T-cell (primary cell): ENCODE results near the gene CNTNAP5. TPM values are rescaled to one million over a fixed set of nuclear protein-coding genes. Genes with fewer than 3 reads are reported as not detected.

Experiments used
- ATAC-seq, 4 experiments: fragments of 200-7000 bp in 3 of 4; fragments of 150-1000 bp in 1 of 4; cut with Tn5 transposase; replicated peaks in 1 of 4; 1 replicate in 3 of 4; 2 replicates in 1 of 4; pipeline ENCODE4 v1.10.0; 2021; ENCODE audit warnings: moderate library complexity in 3 of 4, mild to moderate bottlenecking in 2 of 4, moderate number of reproducible peaks in 1 of 4
- CTCF ChIA-PET, 2 donors: fragments of 300-600 bp; sonication (Branson Sonifier 250); formaldehyde crosslinking; loops; one replicate each; lab custom pipeline; 2022; ENCODE audit warnings: antibody characterized with exemption in 2 of 2; lab: Charles Lee
- POLR2A ChIA-PET, 2 donors: fragments of 300-600 bp; sonication (Branson Sonifier 250); formaldehyde crosslinking; loops; one replicate each; lab custom pipeline; 2022; ENCODE audit warnings: antibody characterized with exemption in 2 of 2; lab: Charles Lee
- DNase-seq, 35 experiments: peaks; one replicate each; pipeline versions ENCODE4 v3.0.0 to v3.0.0-alpha.2; 2013 to 2023
- H3K27ac ChIP-seq: one replicate; pipeline ENCODE4 v1.5.1; 2013; ENCODE audit warnings: low read length
- H3K27me3 ChIP-seq, 2 experiments: replicated peaks in 1 of 2; 1 replicate in 1 of 2; 2 replicates in 1 of 2; pipeline versions ENCODE4 v1.6.1 to v1.7.0; 2013; ENCODE audit warnings: low read length in 1 of 2, mixed read lengths in 1 of 2; ENCODE audit not compliant: control insufficient read depth in 2 of 2, insufficient read depth in 2 of 2; ENCODE audit errors: extremely low read depth in 1 of 2
- H3K36me3 ChIP-seq, 2 donors: 1 replicate in 1 of 2; 2 replicates in 1 of 2; pipeline versions ENCODE4 v1.6.1 to v1.7.0; 2013; ENCODE audit warnings: low read length in 1 of 2; ENCODE audit not compliant: control insufficient read depth in 2 of 2, insufficient read depth in 1 of 2; ENCODE audit errors: extremely low read depth in 1 of 2
- H3K4me1 ChIP-seq, 2 experiments: 1 replicate in 1 of 2; 2 replicates in 1 of 2; pipeline versions ENCODE4 v1.6.1 to v1.7.0; 2013; ENCODE audit warnings: low read length in 2 of 2, mixed read lengths in 1 of 2; ENCODE audit not compliant: insufficient read depth in 2 of 2, control insufficient read depth in 1 of 2; ENCODE audit errors: extremely low read depth in 1 of 2
- H3K4me3 ChIP-seq, 2 donors: 1 replicate in 1 of 2; 2 replicates in 1 of 2; pipeline versions ENCODE4 v1.5.1 to v1.7.0; 2013; ENCODE audit warnings: mild to moderate bottlenecking in 2 of 2, low read length in 1 of 2, moderate library complexity in 1 of 2; ENCODE audit not compliant: control insufficient read depth in 1 of 2; ENCODE audit errors: extremely low read depth in 1 of 2
- H3K9me3 ChIP-seq: 2 replicates; pipeline ENCODE4 v1.7.0; 2013
- H3K27ac Mint-ChIP-seq, 2 donors: one replicate each; pipeline ENCODE4 v1.8.0; 2020 to 2021; ENCODE audit warnings: mild to moderate bottlenecking in 2 of 2, mixed read lengths in 2 of 2
- H3K27me3 Mint-ChIP-seq, 2 donors: one replicate each; pipeline ENCODE4 v1.8.0; 2021 to 2022; ENCODE audit warnings: mixed read lengths in 2 of 2
- H3K36me3 Mint-ChIP-seq: one replicate; pipeline ENCODE4 v1.8.0; 2021; ENCODE audit warnings: mixed read lengths
- H3K4me1 Mint-ChIP-seq, 3 donors: one replicate each; pipeline ENCODE4 v1.8.0; 2020 to 2022; ENCODE audit warnings: mixed read lengths in 3 of 3, mild to moderate bottlenecking in 1 of 3
- H3K4me3 Mint-ChIP-seq, 3 donors: one replicate each; pipeline ENCODE4 v1.8.0; 2020 to 2022; ENCODE audit warnings: mild to moderate bottlenecking in 3 of 3, mixed read lengths in 3 of 3, moderate library complexity in 3 of 3
- H3K9me3 Mint-ChIP-seq, 3 donors: one replicate each; pipeline ENCODE4 v1.8.0; 2020 to 2022; ENCODE audit warnings: mixed read lengths in 3 of 3
- WGBS: methylation state at CpG from one replicate; pipeline ENCODE4 v1.1.5; 2013; ENCODE audit warnings: missing lambda C conversion rate; ENCODE audit not compliant: insufficient coverage; 5-methylcytosine and 5-hydroxymethylcytosine counted together
- total RNA-seq, 35 experiments: library from RNA in 6 of 35; stranded (reverse) in 6 of 35; fragments of 120-200 nt in 1 of 35; gene quantifications; one replicate each; pipeline versions ENCODE4 v1.2.1 to v1.2.4 and lab custom pipeline; 2013 to 2026

Gene CNTNAP5
- total RNA-seq, 5 donors from 2014 or later (not counting 1 experiment from before 2014, with no cell fraction given), result not detected

- ATAC-seq, result no peak
- H3K4me3 Mint-ChIP-seq, result no peak overlapping the region
- no peaks in the 10 kb centered on the region for H3K27me3 Mint-ChIP-seq
- no peak for DNase-seq
- Histone ChIP-seq H3K27ac (no peak overlapping the region), H3K4me3 (no peak overlapping the region), H3K36me3 (no peaks in the 10 kb centered on the region), H3K4me1 (no peaks in the 10 kb centered on the region), H3K27me3 (no peaks in the 10 kb centered on the region), H3K9me3 (peaks cover 3% of the 10 kb centered on the region)
- peaks cover 27 to 53% (median 30%) of the 10 kb centered on the region in 3 donors for H3K9me3 Mint-ChIP-seq
- no peaks in the 10 kb centered on the region for H3K36me3 Mint-ChIP-seq
- no peak overlapping the region for H3K27ac Mint-ChIP-seq
- no peaks in the 10 kb centered on the region for H3K4me1 Mint-ChIP-seq
- ChIA-PET POLR2A (no interaction called here), CTCF (no interaction called here)
- 94% methylated on average over 2 of the region's 3 CpGs for WGBS
These were observed 664.3 kb downstream of the CNTNAP5 start for GRCh38 chr2:124689348-124689747.

- H3K27ac Mint-ChIP-seq, result no peak overlapping the region
- no peak for ATAC-seq
- no peaks in the 10 kb centered on the region for H3K27me3 Mint-ChIP-seq
- H3K9me3 Mint-ChIP-seq, result peaks cover 27 to 53% (median 31%) of the 10 kb centered on the region in 3 donors
- peaks cover 3% of the 10 kb centered on the region for H3K9me3 ChIP-seq
- no peaks in the 10 kb centered on the region for H3K4me1 Mint-ChIP-seq
- no peaks in the 10 kb centered on the region for H3K36me3 Mint-ChIP-seq
- no peak overlapping the region for H3K4me3 ChIP-seq
- no peaks in the 10 kb centered on the region for H3K36me3 ChIP-seq
- H3K4me3 Mint-ChIP-seq, result no peak overlapping the region
- ChIA-PET POLR2A (no interaction called here), CTCF (no interaction called here)
- H3K27ac ChIP-seq, result no peak overlapping the region
- no peaks in the 10 kb centered on the region for H3K4me1 ChIP-seq
- DNase-seq, result no peak
- H3K27me3 ChIP-seq, result no peaks in the 10 kb centered on the region
These were observed 667.1 kb downstream of the CNTNAP5 start for GRCh38 chr2:124692216-124692615.

DNA sequence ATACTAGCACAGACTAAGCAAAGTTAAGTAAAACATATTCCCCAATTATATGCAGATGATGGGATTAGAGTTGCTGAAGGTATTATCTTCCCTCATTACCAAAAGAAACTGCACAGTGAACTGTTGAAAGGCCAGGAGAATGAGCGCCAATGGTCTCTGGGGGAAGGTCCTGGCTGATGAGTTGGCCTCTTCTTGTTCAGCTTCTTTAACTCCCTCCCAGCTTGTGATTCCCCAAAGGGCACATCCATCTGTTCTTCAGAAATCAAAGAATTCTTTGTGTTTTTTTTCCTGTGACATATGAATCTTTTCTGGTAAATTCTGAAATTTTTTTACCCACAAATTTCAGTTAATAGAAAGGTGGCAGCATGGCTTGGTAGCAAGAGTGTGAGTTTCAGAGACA is 667.6 kb downstream of the CNTNAP5 start:
- no peak overlapping the region for H3K4me3 Mint-ChIP-seq
- POLR2A ChIA-PET, result no interaction called here
- H3K9me3 ChIP-seq, result peaks cover 3% of the 10 kb centered on the region
- no peaks in the 10 kb centered on the region for H3K27me3 ChIP-seq
- no peaks in the 10 kb centered on the region for H3K4me1 ChIP-seq
- no peak overlapping the region for H3K27ac Mint-ChIP-seq
- H3K36me3 ChIP-seq, result no peaks in the 10 kb centered on the region
- DNase-seq, result no peak
- WGBS, result no CpG with 5 or more reads among the region's 1 CpG
- H3K27ac ChIP-seq, result no peak overlapping the region
- no peak for ATAC-seq
- CTCF ChIA-PET, result no interaction called here
- peaks cover 27 to 56% (median 29%) of the 10 kb centered on the region in 3 donors for H3K9me3 Mint-ChIP-seq
- H3K36me3 Mint-ChIP-seq, result no peaks in the 10 kb centered on the region
- no peaks in the 10 kb centered on the region for H3K4me1 Mint-ChIP-seq
- no peaks in the 10 kb centered on the region for H3K27me3 Mint-ChIP-seq
- H3K4me3 ChIP-seq, result no peak overlapping the region

DNA sequence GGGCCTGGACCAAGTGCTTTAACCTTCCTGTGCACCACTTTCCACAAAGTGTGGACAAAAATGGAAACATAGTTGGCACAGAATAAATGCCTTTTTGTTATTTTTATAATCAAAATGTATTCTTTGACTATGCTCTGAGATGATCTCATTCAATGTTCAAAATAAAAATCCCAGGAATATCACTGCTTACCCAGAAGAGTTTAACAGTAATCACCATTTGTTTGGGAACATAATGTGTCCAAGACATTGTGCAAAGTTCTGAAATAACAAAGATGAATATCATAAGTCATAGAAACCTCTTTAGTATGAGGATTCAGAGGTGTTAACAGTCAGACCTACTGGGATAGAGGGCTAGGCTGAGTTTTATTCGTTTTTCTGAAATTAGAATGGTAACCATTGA is 668.1 kb downstream of the CNTNAP5 start:
- no CpG with 5 or more reads among the region's 1 CpG for WGBS
- Mint-ChIP-seq H3K4me1 (no peaks in the 10 kb centered on the region), H3K27ac (no peak overlapping the region), H3K36me3 (no peaks in the 10 kb centered on the region), H3K27me3 (no peaks in the 10 kb centered on the region), H3K9me3 (peaks cover 27 to 57% (median 29%) of the 10 kb centered on the region in 3 donors), H3K4me3 (no peak overlapping the region)
- ChIA-PET POLR2A (no interaction called here), CTCF (no interaction called here)
- no peak for DNase-seq
- Histone ChIP-seq H3K9me3 (peaks cover 3% of the 10 kb centered on the region), H3K27ac (no peak overlapping the region), H3K36me3 (no peaks in the 10 kb centered on the region), H3K4me1 (no peaks in the 10 kb centered on the region), H3K4me3 (no peak overlapping the region), H3K27me3 (no peaks in the 10 kb centered on the region)
- no peak for ATAC-seq

- Histone ChIP-seq H3K27me3 (no peaks in the 10 kb centered on the region), H3K27ac (no peak overlapping the region), H3K9me3 (no peaks in the 10 kb centered on the region), H3K36me3 (no peaks in the 10 kb centered on the region), H3K4me3 (no peak overlapping the region), H3K4me1 (no peaks in the 10 kb centered on the region)
- no CpG with 5 or more reads among the region's 4 CpGs for WGBS
- peaks cover 0 to 17% (median 10%) of the 10 kb centered on the region in 3 donors for H3K9me3 Mint-ChIP-seq
- ChIA-PET CTCF (no interaction called here), POLR2A (no interaction called here)
- H3K4me3 Mint-ChIP-seq, result no peak overlapping the region
- H3K4me1 Mint-ChIP-seq, result no peaks in the 10 kb centered on the region
- ATAC-seq (no peak), DNase-seq (no peak)
- no peaks in the 10 kb centered on the region for H3K36me3 Mint-ChIP-seq
- H3K27ac Mint-ChIP-seq, result no peak overlapping the region
- H3K27me3 Mint-ChIP-seq, result no peaks in the 10 kb centered on the region
These were observed 674.0 kb downstream of the CNTNAP5 start for GRCh38 chr2:124698979-124699565.

- ChIA-PET CTCF (no interaction called here), POLR2A (no interaction called here)
- no peaks in the 10 kb centered on the region for H3K36me3 Mint-ChIP-seq
- no peak overlapping the region for H3K27ac Mint-ChIP-seq
- peaks cover 4 to 11% (median 4%) of the 10 kb centered on the region in 3 donors for H3K9me3 Mint-ChIP-seq
- DNase-seq, result no peak
- H3K27me3 Mint-ChIP-seq, result no peaks in the 10 kb centered on the region
- H3K36me3 ChIP-seq, result no peaks in the 10 kb centered on the region
- no peaks in the 10 kb centered on the region for H3K27me3 ChIP-seq
- no peak overlapping the region for H3K27ac ChIP-seq
- ATAC-seq, result no peak
- H3K4me1 ChIP-seq, result no peaks in the 10 kb centered on the region
- no peak overlapping the region for H3K4me3 Mint-ChIP-seq
- no peaks in the 10 kb centered on the region for H3K4me1 Mint-ChIP-seq
- H3K9me3 ChIP-seq, result no peaks in the 10 kb centered on the region
- no peak overlapping the region for H3K4me3 ChIP-seq
These were observed 677.7 kb downstream of the CNTNAP5 start for GRCh38 chr2:124702777-124703176.
